ENCODE measurements around the gene TAT. TPM values are rescaled to one million over a fixed set of nuclear protein-coding genes. Genes with fewer than 3 reads are reported as not detected.

TAT gene
- polyA plus RNA-seq, 1 of the 3 experiments (the other 2 are of a cell fraction), result not detected

- no peaks in the 10 kb centered on the region for H4K20me1 ChIP-seq (ENCODE audit: insufficient read depth)
- no peaks in the 10 kb centered on the region for H3K79me2 ChIP-seq (ENCODE audit: insufficient read depth)
- no peak overlapping the region for H3K9ac ChIP-seq
- H3K9me3 ChIP-seq, result no peaks in the 10 kb centered on the region
- no peaks in the 10 kb centered on the region for H3K4me1 ChIP-seq (ENCODE audit: control insufficient read depth in 1 of 2, insufficient read depth in 2 of 2, low read depth in 1 of 2, low read length in 1 of 2)
- H3K27me3 ChIP-seq (ENCODE audit: insufficient read depth), result peaks cover 11% of the 10 kb centered on the region; the same call in 1 of the 2 replicates
- no peak overlapping the region for H3K4me2 ChIP-seq
- no peak for TF ChIP-seq SMC3 (IDR thresholded peaks at IDR 0.05; ENCODE audit: low read depth, low read length)
- no peak for TF ChIP-seq CHD2 (IDR thresholded peaks at IDR 0.05; ENCODE audit: low read length, partially characterized antibody)
- TF ChIP-seq RFX5 (IDR thresholded peaks at IDR 0.05; ENCODE audit: low read length), result no peak
- TF ChIP-seq TEAD4 (IDR thresholded peaks at IDR 0.05; ENCODE audit: borderline replicate concordance, insufficient read depth), result no peak
- no peak for TF ChIP-seq ELF1 (IDR thresholded peaks at IDR 0.05)
- no peak for TF ChIP-seq JUND (IDR thresholded peaks at IDR 0.05)
- TF ChIP-seq TCF12 (IDR thresholded peaks at IDR 0.05), result no peak
- no peak for TF ChIP-seq NFIC (IDR thresholded peaks at IDR 0.05; ENCODE audit: borderline replicate concordance)
- TF ChIP-seq MEF2A (IDR thresholded peaks at IDR 0.05; ENCODE audit: borderline replicate concordance, low read depth), result no peak
- TF ChIP-seq MAX (IDR thresholded peaks at IDR 0.05; ENCODE audit: low read depth), result no peak
- ChIA-PET POLR2A (no interaction called here), CTCF (interaction anchor here (1.5 kb wide), 1 partner anchor 10 kb away, joined by 8 read pairs; no protein-coding TSS in a partner anchor)
- H3K36me3 ChIP-seq (replicated peaks in 1 of 2; ENCODE audit: control insufficient read depth in 1 of 2, insufficient read depth in 2 of 2, low read length in 1 of 2), result no peaks in the 10 kb centered on the region
- WGBS (ENCODE audit: low lambda C conversion rate), result 36% methylated on average over 1 of the region's 1 CpG
- H2AFZ ChIP-seq (ENCODE audit: low read depth), result no peak overlapping the region
- H3K9me2 ChIP-seq, result no peaks in the 10 kb centered on the region
- DNase-seq, result no peak
- H3K27ac ChIP-seq (ENCODE audit: low read depth in 2 of 2, low read length in 1 of 2), result no peak overlapping the region
- no peaks in the 10 kb centered on the region for H3F3A ChIP-seq (replicated peaks; ENCODE audit: insufficient read depth)
- no peak overlapping the region for H3K4me3 ChIP-seq (ENCODE audit: low read depth in 2 of 2, low read length in 1 of 2)
Observed at GRCh38 chr16:71528257-71528656, 48.6 kb downstream of the TAT start.

- DNase-seq, result no peak
- H3K27me3 ChIP-seq (ENCODE audit: insufficient read depth), result peaks cover 11% of the 10 kb centered on the region; the same call in 1 of the 2 replicates
- H4K20me1 ChIP-seq (ENCODE audit: insufficient read depth), result no peaks in the 10 kb centered on the region
- no peaks in the 10 kb centered on the region for H3K9me3 ChIP-seq
- peak within 1 kb of the TSS; percentile 46; the same call in 1 of the 2 replicates for H3K4me2 ChIP-seq
- H3K4me3 ChIP-seq (ENCODE audit: low read depth in 2 of 2, low read length in 1 of 2), result peak within 1 kb of the TSS; percentile 7 to 15; a peak in 2 of 4 replicates
- H3K4me1 ChIP-seq (ENCODE audit: control insufficient read depth in 1 of 2, insufficient read depth in 2 of 2, low read depth in 1 of 2, low read length in 1 of 2), result no peaks in the 10 kb centered on the region
- no peaks in the 10 kb centered on the region for H3F3A ChIP-seq (replicated peaks; ENCODE audit: insufficient read depth)
- no peak within 1 kb of the TSS for H3K9ac ChIP-seq
- H3K79me2 ChIP-seq (ENCODE audit: insufficient read depth), result no peaks in the 10 kb centered on the region
- ChIA-PET CTCF (interaction anchor here (1.0 to 2.1 kb wide), 7 partner anchors 8 to 159 kb away, joined by 3 to 7 read pairs (median 4); no protein-coding TSS in a partner anchor), POLR2A (no interaction called here)
- H3K36me3 ChIP-seq (replicated peaks in 1 of 2; ENCODE audit: control insufficient read depth in 1 of 2, insufficient read depth in 2 of 2, low read length in 1 of 2), result no peaks in the 10 kb centered on the region
- no peaks in the 10 kb centered on the region for H3K9me2 ChIP-seq
- H2AFZ ChIP-seq (ENCODE audit: low read depth), result peak within 1 kb of the TSS; percentile 49; the same call in 1 of the 2 replicates
- no peak for TF ChIP-seq RFX5 (IDR thresholded peaks at IDR 0.05; ENCODE audit: low read length)
- TF ChIP-seq USF2 (IDR thresholded peaks at IDR 0.05; ENCODE audit: borderline replicate concordance, low read depth, low read length), result no peak
- TF ChIP-seq RAD21 (IDR thresholded peaks at IDR 0.05; ENCODE audit: low read length), result no peak
- no peak for TF ChIP-seq PBX3 (IDR thresholded peaks at IDR 0.05)
- TF ChIP-seq YY1 (IDR thresholded peaks at IDR 0.05; ENCODE audit: low read depth), result no peak
- TF ChIP-seq NRF1 (IDR thresholded peaks at IDR 0.05; ENCODE audit: low read depth, low read length), result no peak
- no peak for TF ChIP-seq TCF12 (IDR thresholded peaks at IDR 0.05)
- TF ChIP-seq GATA2 (CRISPR knock-in tag; IDR thresholded peaks at IDR 0.05), result no peak
- TF ChIP-seq FOSL2 (IDR thresholded peaks at IDR 0.05; ENCODE audit: borderline replicate concordance, low read depth), result peak; percentile 25; the same call in 1 of the 2 replicates
- TF ChIP-seq ZBTB33 (IDR thresholded peaks at IDR 0.05; ENCODE audit: borderline replicate concordance, low read depth), result no peak
- no peak for TF ChIP-seq FOXJ3 (CRISPR knock-in tag; IDR thresholded peaks at IDR 0.05)
- no peak for TF ChIP-seq GABPA (IDR thresholded peaks at IDR 0.05; ENCODE audit: low read depth)
- TF ChIP-seq ELF1 (IDR thresholded peaks at IDR 0.05), result no peak
- 0 out of 2 replicates have a peak, but pooled peaks have one; percentile 45 for TF ChIP-seq MAX (IDR thresholded peaks at IDR 0.05; ENCODE audit: low read depth)
- no peak for TF ChIP-seq SMC3 (IDR thresholded peaks at IDR 0.05; ENCODE audit: low read depth, low read length)
- TF ChIP-seq IRF3 (IDR thresholded peaks at IDR 0.05; ENCODE audit: low read depth, low read length), result no peak
- 20% methylated on average over 9 of the region's 9 CpGs for WGBS (ENCODE audit: low lambda C conversion rate)
- H3K27ac ChIP-seq (ENCODE audit: low read depth in 2 of 2, low read length in 1 of 2), result no peak within 1 kb of the TSS
Observed at GRCh38 chr16:71526111-71526631, 50.7 kb downstream of the TAT start, which contains the start of gene CHST4. Gene CHST4, plus strand, starts transcription at chr16:71526426. Its CDS starts 10,252 bp downstream, at chr16:71536678.
